Trophoblast cell (in vitro differentiated cells and primary cell): Measurements from ENCODE around the gene TMEM178B.

Source experiments
- DNase-seq, 2 donors: peaks; one replicate each; pipeline ENCODE4 v3.0.0-alpha.2; 2016
- H2AFZ ChIP-seq: 2 replicates; pipeline ENCODE4 v1.6.1; 2013; ENCODE audit warnings: low read length, moderate library complexity, mild to moderate bottlenecking; ENCODE audit not compliant: insufficient read depth, poor library complexity
- H2AK5ac ChIP-seq: 2 replicates; pipeline ENCODE4 v1.6.1; 2013; ENCODE audit warnings: mild to moderate bottlenecking, low read length
- H2BK120ac ChIP-seq: 2 replicates; pipeline ENCODE4 v1.6.1; 2013; ENCODE audit warnings: low read length, mild to moderate bottlenecking, moderate library complexity; ENCODE audit not compliant: insufficient read depth, poor library complexity
- H2BK12ac ChIP-seq: 2 replicates; pipeline ENCODE4 v1.6.1; 2013; ENCODE audit warnings: mild to moderate bottlenecking, low read length, moderate library complexity
- H2BK5ac ChIP-seq: 2 replicates; pipeline ENCODE4 v1.6.1; 2013; ENCODE audit warnings: low read length, low read depth, moderate library complexity, mild to moderate bottlenecking; ENCODE audit not compliant: poor library complexity
- H3K14ac ChIP-seq: 2 replicates; pipeline ENCODE4 v1.6.1; 2013; ENCODE audit warnings: mild to moderate bottlenecking, low read length
- H3K18ac ChIP-seq: 2 replicates; pipeline ENCODE4 v1.6.1; 2013; ENCODE audit warnings: mild to moderate bottlenecking, low read length
- H3K23ac ChIP-seq: 2 replicates; pipeline ENCODE4 v1.6.1; 2013; ENCODE audit warnings: low read length
- H3K27ac ChIP-seq: 2 replicates; pipeline ENCODE4 v1.5.1; 2013; ENCODE audit warnings: low read depth, mild to moderate bottlenecking, inconsistent platforms, low read length, moderate library complexity
- H3K27me3 ChIP-seq: 2 replicates; pipeline ENCODE4 v1.6.1; 2013; ENCODE audit warnings: inconsistent platforms, mild to moderate bottlenecking, low read length, moderate library complexity; ENCODE audit not compliant: insufficient read depth
- H3K36me3 ChIP-seq, 2 experiments: 1 replicate in 1 of 2; 2 replicates in 1 of 2; pipeline ENCODE4 v1.6.1; 2013; ENCODE audit warnings: low read length in 2 of 2, mild to moderate bottlenecking in 2 of 2, moderate library complexity in 1 of 2; ENCODE audit not compliant: insufficient read depth in 2 of 2, control insufficient read depth in 1 of 2
- H3K4ac ChIP-seq: 2 replicates; pipeline ENCODE4 v1.6.1; 2013; ENCODE audit warnings: low read depth, mild to moderate bottlenecking, low read length, moderate library complexity
- H3K4me1 ChIP-seq, 2 experiments: 1 replicate in 1 of 2; 2 replicates in 1 of 2; pipeline ENCODE4 v1.6.1; 2013; ENCODE audit warnings: low read length in 2 of 2, mild to moderate bottlenecking in 2 of 2, moderate library complexity in 1 of 2; ENCODE audit not compliant: insufficient read depth in 2 of 2, control insufficient read depth in 1 of 2
- H3K4me2 ChIP-seq: 2 replicates; pipeline ENCODE4 v1.6.1; 2013; ENCODE audit warnings: inconsistent platforms, mild to moderate bottlenecking, low read length, moderate library complexity
- H3K4me3 ChIP-seq: 2 replicates; pipeline ENCODE4 v1.5.1; 2013; ENCODE audit warnings: mild to moderate bottlenecking, low read depth, low read length, inconsistent platforms
- H3K79me1 ChIP-seq: one replicate; pipeline ENCODE4 v1.6.1; 2013; ENCODE audit warnings: low read length
- H3K79me2 ChIP-seq: 2 replicates; pipeline ENCODE4 v1.6.1; 2013; ENCODE audit warnings: low read length, mild to moderate bottlenecking; ENCODE audit not compliant: control insufficient read depth, insufficient read depth, poor library complexity
- H3K9ac ChIP-seq: 2 replicates; pipeline ENCODE4 v1.6.1; 2013; ENCODE audit warnings: mild to moderate bottlenecking, low read length
- H3K9me3 ChIP-seq: 2 replicates; pipeline ENCODE4 v1.6.1; 2013; ENCODE audit warnings: low read depth, mild to moderate bottlenecking, control low read depth, inconsistent platforms, low read length; ENCODE audit not compliant: insufficient read depth
- H4K12ac ChIP-seq: 2 replicates; pipeline ENCODE4 v1.6.1; 2013; ENCODE audit warnings: low read depth, mild to moderate bottlenecking, low read length, moderate library complexity
- H4K8ac ChIP-seq: 2 replicates; pipeline ENCODE4 v1.6.1; 2013; ENCODE audit warnings: low read depth, mild to moderate bottlenecking, low read length, moderate library complexity
- H4K91ac ChIP-seq: one replicate; pipeline ENCODE4 v1.6.1; 2013; ENCODE audit warnings: low read depth, mild to moderate bottlenecking, low read length, moderate library complexity
- WGBS: extraction: QIAGEN DNeasy Blood & Tissue Kit; methylation state at CpG from one replicate; pipeline ENCODE4 v1.1.7; 2013; ENCODE audit warnings: missing lambda C conversion rate; ENCODE audit not compliant: insufficient read length, insufficient coverage; ENCODE audit errors: extremely low coverage; 5-methylcytosine and 5-hydroxymethylcytosine counted together

The TMEM178B gene

GRCh38 chr7:141281311-141281710, 207.4 kb downstream of the TMEM178B start:
- Histone ChIP-seq H3K79me2 (no peaks in the 10 kb centered on the region), H4K8ac (no peak overlapping the region), H3K9ac (peak overlapping the region; percentile 16), H2BK120ac (no peak overlapping the region), H4K12ac (no peak overlapping the region), H2AFZ (no peak overlapping the region), H3K4me3 (no peak overlapping the region), H2AK5ac (no peak overlapping the region), H3K79me1 (no peaks in the 10 kb centered on the region), H3K4me2 (no peak overlapping the region), H3K9me3 (peaks cover 3% of the 10 kb centered on the region), H3K4me1 (no peaks in the 10 kb centered on the region), H3K27ac (no peak overlapping the region), H4K91ac (no peak overlapping the region), H3K4ac (no peak overlapping the region), H3K23ac (peak overlapping the region; percentile 61), H3K14ac (no peak overlapping the region), H2BK12ac (no peak overlapping the region), H3K27me3 (no peaks in the 10 kb centered on the region), H2BK5ac (no peak overlapping the region), H3K18ac (no peak overlapping the region), H3K36me3 (no peaks in the 10 kb centered on the region)
- DNase-seq = no peak
- WGBS = no CpG with 5 or more reads among the region's 7 CpGs

DNA sequence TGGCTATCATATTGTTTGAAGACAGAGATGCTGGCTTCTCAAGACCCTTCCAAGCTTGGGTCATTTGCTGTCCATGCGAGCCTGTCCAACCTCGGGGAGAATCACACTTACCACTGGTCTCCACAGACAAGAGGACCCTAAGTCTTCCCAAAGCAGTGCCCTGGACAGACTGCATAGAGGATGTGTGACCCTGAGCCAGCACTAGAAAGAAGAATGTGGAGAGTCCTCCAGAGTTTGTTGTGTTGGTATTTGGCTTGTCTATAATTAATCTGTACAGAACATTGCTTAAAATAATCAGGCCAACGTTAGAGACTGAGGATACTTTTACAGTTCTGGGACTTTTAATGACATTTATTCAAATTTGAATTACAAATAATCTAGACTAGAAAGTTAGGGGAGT, 212.7 kb downstream of the TMEM178B start:
- Histone ChIP-seq H3K79me2 (no peaks in the 10 kb centered on the region), H2BK5ac (no peak overlapping the region), H2BK120ac (no peak overlapping the region), H3K18ac (no peak overlapping the region), H3K36me3 (no peaks in the 10 kb centered on the region), H3K27ac (no peak overlapping the region), H3K4me3 (no peak overlapping the region), H3K23ac (no peak overlapping the region), H4K12ac (no peak overlapping the region), H4K8ac (no peak overlapping the region), H3K14ac (no peak overlapping the region), H4K91ac (no peak overlapping the region), H3K9me3 (peaks cover 3% of the 10 kb centered on the region), H3K4me1 (no peaks in the 10 kb centered on the region), H3K4ac (no peak overlapping the region), H3K79me1 (no peaks in the 10 kb centered on the region), H3K4me2 (no peak overlapping the region), H2BK12ac (no peak overlapping the region), H3K27me3 (no peaks in the 10 kb centered on the region), H2AK5ac (no peak overlapping the region), H2AFZ (no peak overlapping the region), H3K9ac (no peak overlapping the region)
- DNase-seq = no peak
- no CpG with 5 or more reads among the region's 3 CpGs for WGBS

DNA sequence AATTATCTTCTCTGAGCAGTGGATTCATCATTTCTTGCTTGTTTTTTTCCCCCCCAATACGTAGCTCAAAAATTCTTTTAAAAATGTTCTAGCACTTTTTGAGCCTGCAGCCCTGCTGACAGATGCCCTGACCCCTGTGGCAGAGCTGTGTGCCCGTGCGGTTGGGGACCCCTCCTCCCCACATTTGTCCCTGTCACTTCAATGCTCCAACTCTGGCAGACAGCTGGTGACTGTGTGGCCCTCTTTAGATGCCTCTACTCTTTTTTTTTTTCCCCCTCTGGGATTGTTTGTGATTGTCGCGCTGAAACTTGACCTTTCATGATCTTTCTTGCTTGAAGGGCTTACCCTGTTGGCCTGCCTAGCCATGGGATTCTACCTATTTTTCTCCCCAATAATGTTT, 214.1 kb downstream of the TMEM178B start:
- Histone ChIP-seq H3K27me3 (no peaks in the 10 kb centered on the region), H3K14ac (no peak overlapping the region), H3K23ac (no peak overlapping the region), H3K79me2 (no peaks in the 10 kb centered on the region), H2BK12ac (no peak overlapping the region), H4K12ac (no peak overlapping the region), H3K18ac (no peak overlapping the region), H2AFZ (no peak overlapping the region), H3K9me3 (peaks cover 3% of the 10 kb centered on the region), H2AK5ac (no peak overlapping the region), H2BK5ac (no peak overlapping the region), H4K91ac (no peak overlapping the region), H3K36me3 (no peaks in the 10 kb centered on the region), H3K4ac (no peak overlapping the region), H3K4me2 (no peak overlapping the region), H3K79me1 (no peaks in the 10 kb centered on the region), H3K4me3 (no peak overlapping the region), H2BK120ac (no peak overlapping the region), H3K4me1 (no peaks in the 10 kb centered on the region), H4K8ac (no peak overlapping the region), H3K9ac (no peak overlapping the region), H3K27ac (no peak overlapping the region)
- WGBS = no CpG with 5 or more reads among the region's 5 CpGs
- DNase-seq = no peak

DNA sequence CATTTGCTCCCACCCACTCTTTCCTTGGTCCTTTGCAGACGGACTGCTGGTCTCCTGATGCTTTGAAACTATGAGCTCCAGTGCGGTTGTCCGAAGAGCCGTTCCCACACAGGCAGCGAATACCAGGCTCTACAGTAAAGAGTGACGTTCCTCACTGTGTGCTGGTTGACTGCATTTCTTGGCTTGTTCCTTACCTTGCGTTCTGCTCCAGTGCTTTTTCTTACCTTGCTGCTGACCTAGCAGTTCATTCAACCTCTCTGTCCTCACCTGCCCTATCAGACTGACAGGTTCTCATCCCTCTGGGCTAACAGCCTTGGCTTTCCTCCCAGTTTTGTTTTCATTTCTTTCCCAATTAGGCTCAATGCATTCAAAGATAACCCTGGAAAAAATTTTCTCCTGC, 214.8 kb downstream of the TMEM178B start:
- no peak overlapping the region for H2AK5ac ChIP-seq
- H3K4me1 ChIP-seq = no peaks in the 10 kb centered on the region
- no peaks in the 10 kb centered on the region for H3K36me3 ChIP-seq
- H2BK12ac ChIP-seq = no peak overlapping the region
- no peak overlapping the region for H3K23ac ChIP-seq
- no peak overlapping the region for H3K4ac ChIP-seq
- no peak overlapping the region for H4K91ac ChIP-seq
- no peak overlapping the region for H4K12ac ChIP-seq
- no peak for DNase-seq
- H2AFZ ChIP-seq = no peak overlapping the region
- no peaks in the 10 kb centered on the region for H3K79me2 ChIP-seq
- no peaks in the 10 kb centered on the region for H3K79me1 ChIP-seq
- no peak overlapping the region for H3K18ac ChIP-seq
- no peak overlapping the region for H3K4me2 ChIP-seq
- H3K9me3 ChIP-seq = no peaks in the 10 kb centered on the region
- no peaks in the 10 kb centered on the region for H3K27me3 ChIP-seq
- H3K14ac ChIP-seq = no peak overlapping the region
- H3K9ac ChIP-seq = no peak overlapping the region
- H4K8ac ChIP-seq = no peak overlapping the region
- no peak overlapping the region for H2BK5ac ChIP-seq
- H3K27ac ChIP-seq = no peak overlapping the region
- WGBS = no CpG with 5 or more reads among the region's 7 CpGs
- H3K4me3 ChIP-seq = no peak overlapping the region
- no peak overlapping the region for H2BK120ac ChIP-seq
